ENCODE data around the gene FLVCR1. TPM values are rescaled to one million over a fixed set of nuclear protein-coding genes. Genes with fewer than 3 reads are reported as not detected.

FLVCR1 gene
- total RNA-seq, 1 donor from 2014 or later = 9.3 TPM

DNA sequence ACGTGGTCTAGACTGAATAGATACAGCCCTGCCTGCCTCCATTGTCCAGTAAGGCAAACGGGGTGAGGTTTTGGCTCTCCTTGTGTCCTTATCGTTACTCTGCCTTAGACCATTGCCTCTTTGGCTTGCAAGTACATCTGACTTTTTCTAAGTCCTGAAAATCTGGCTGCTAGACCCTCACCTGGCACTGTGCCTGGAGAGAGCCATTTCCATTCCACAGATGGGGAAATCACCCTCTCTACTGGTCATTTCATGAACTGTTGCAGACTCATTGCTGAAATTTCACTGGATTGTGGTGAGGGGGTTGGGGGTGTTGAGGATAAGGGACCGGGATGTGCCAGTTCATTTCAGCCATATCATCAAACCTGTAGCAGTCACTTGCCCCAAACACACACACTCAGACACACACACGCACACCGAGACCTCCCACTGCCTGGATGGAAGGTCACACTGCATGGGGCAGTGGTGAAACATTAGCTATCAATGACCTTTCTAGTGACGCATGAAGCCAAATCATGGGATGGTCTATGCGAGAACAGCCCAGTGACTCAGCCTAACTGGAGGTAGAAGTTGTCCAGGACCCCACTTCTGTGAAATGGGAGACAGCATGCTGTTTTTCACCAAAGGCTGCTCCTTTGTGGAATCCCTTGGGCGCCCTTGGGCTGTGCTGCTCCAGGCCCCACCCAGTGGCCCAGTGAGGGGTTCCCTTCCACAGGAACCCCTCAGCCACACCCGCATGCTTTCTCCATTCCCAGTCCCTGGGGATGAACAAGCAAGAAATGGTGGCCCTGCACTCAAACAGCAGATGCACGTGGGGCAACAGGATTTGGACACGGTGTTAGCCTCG lies 57.4 kb downstream of the FLVCR1 start:
- DNase-seq (ENCODE audit: low read depth in 2 of 2) = peak; percentile 31 to 62

DNA sequence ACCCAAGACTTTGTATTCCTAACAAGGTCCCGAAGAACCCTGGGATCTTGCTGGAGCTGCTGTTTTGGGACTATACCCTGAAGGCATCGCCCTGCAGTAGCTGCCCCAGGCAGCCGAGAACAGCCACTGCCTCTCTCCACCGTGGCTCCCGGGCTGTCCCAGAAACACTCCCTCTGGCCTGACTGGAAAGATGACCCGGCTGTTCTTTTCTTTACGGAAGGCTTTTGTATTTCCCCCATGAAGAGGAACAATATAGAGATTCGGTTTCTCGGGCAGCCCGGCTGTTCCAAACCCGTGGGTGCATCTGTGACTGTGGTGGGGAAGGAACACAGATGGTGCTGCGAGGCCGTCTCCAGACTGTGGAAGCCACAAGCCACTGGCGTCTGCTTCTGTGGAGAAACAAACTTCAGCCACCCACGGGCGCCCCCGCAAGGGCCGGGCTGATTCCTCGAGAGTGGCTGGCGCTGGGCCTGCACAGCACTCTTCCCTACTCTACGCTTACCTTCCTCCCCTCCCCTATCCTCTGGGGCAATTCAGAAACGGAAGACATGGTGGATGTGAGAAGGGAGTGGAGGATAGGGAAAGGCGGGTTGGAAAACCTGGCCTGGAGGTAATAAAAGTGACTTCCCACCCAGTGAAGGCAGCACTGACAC lies 58.5 kb downstream of the FLVCR1 start:
- peak in 1 of 2 donors; percentile 23 for DNase-seq (ENCODE audit: low read depth in 2 of 2)

DNA sequence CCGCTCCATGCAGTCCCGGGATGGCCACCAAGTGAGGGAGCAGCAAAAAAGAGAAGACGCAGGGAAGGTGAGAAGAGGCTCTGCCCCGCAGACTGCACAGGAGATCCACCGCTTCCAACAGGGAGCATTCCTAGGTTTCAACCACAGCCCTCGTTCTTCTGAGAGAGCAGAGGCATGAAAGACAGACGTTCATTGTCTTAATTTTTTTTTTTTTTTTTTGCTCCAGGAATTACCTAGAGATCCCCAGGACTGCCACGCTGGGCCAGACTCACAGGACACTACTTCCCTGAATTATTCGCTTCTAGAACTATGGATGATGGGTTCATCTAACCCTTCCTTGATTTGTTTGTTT lies 59.0 kb downstream of the FLVCR1 start:
- no peak for DNase-seq (ENCODE audit: low read depth in 2 of 2)

GRCh38 chr1:212917858-212918257 lies 59.8 kb downstream of the FLVCR1 start:
- no peak for DNase-seq (ENCODE audit: low read depth in 2 of 2)

GRCh38 chr1:212918824-212919223 lies 60.7 kb downstream of the FLVCR1 start:
- no peak for DNase-seq (ENCODE audit: low read depth in 2 of 2)

DNA sequence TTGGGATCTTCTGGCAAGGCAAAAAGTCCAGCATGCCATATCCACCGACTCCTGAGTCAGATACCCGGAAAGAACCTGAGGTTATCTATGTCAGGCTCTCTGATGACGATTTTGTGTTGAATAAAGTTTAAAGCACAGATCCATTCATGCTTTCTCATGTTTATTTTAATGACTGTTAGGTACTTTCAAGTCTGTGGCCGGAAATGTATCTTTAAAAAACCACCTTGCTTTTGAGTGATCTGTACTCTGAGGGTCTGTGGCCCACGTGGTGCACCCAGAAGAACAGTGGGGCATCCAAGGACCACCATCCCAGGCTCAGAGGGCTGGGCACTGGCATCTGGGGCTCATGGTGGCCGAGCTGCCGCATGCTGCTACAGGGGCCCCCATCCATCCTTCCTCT lies 62.2 kb downstream of the FLVCR1 start:
- DNase-seq (ENCODE audit: low read depth in 2 of 2) = no peak

GRCh38 chr1:212920896-212921295 lies 62.8 kb downstream of the FLVCR1 start:
- no peak for DNase-seq (ENCODE audit: low read depth in 2 of 2)

DNA sequence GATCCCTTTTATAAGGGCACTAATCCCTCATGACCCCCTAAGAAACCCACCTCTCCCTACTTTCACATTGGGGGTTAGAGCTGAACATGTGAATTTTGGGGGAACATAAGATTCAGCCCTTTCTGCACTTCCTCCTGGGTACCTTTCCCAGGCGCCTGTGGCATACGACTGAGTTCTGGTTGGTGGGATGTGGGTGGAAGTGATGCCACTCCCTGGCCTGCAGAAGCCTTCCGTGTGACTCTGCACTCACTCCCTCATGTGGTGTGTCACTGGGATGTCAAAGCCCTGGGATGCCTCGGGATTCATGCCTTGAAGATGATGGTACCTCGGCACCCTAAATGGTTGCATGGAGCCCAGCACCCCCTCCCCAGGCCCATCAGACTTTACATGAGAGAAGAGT lies 63.9 kb downstream of the FLVCR1 start:
- DNase-seq (ENCODE audit: low read depth in 2 of 2) = no peak

- DNase-seq (ENCODE audit: low read depth in 2 of 2) = no peak
Observed at GRCh38 chr1:212926372-212926771, 68.3 kb downstream of the FLVCR1 start.

GRCh38 chr1:212928323-212929291 lies 70.5 kb downstream of the FLVCR1 start:
- peak in 1 of 2 donors; percentile 13 for DNase-seq (ENCODE audit: low read depth in 2 of 2)

GRCh38 chr1:212930986-212931678 lies 73.1 kb downstream of the FLVCR1 start:
- DNase-seq (ENCODE audit: low read depth in 2 of 2) = no peak

DNA sequence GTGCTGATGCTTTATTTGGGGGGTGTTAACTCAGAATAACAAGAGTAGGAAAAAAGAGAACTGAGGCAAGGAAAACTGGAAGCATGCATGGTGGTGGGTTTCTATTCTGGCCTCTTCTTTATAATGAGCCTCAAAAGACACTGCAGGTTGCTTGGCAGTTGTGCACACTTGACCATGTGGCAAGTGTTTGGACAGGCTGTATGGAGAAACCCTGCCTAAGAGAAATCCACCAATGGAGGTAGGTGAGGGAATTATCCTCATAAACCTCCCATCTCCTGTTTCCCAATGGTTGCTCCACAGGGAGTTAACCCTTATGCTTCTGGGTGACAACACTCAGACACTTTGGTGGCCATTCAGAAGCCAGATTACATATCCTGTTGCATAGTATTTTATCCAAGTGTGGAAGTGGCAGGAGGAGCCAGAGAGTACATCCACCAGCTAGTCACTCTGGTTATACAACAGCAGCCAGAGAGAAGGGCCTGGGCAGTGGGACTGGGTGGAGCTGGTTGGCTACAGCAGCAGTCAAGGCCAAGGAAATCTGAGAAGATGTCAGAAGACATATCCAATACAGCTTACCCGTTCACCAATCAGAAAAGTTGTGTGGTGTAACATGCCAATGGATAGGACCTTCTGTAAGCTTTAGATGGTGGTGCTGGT lies 75.9 kb downstream of the FLVCR1 start:
- DNase-seq (ENCODE audit: low read depth in 2 of 2) = no peak

DNA sequence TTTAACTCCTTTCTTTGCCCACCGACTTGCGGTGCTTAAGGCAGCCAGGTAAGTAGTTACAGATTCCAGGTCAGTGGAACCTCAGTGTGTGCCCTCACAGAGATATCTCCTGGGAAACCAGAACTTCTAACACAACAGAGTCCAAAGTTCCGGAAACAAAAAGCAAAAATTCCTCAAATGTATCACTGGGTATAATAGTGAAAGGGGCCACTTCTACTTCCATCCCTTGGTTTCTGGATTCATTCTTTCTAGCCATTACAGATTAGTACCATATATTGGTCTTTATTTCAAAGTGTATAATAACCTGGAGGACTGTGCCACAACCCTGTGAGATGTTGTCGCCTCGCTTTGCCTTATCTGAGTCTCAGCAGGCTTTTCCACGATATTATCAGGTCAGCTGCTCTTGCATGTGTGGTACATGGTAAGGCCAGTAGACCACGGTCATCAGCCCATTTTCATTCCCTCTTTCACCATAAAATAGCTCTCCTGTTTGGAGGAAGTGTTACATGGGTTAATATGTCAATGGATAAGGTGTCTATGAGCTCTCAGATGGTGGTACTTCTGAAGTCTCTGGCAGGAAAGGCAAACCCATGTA lies 77.4 kb downstream of the FLVCR1 start:
- no peak for DNase-seq (ENCODE audit: low read depth in 2 of 2)

DNA sequence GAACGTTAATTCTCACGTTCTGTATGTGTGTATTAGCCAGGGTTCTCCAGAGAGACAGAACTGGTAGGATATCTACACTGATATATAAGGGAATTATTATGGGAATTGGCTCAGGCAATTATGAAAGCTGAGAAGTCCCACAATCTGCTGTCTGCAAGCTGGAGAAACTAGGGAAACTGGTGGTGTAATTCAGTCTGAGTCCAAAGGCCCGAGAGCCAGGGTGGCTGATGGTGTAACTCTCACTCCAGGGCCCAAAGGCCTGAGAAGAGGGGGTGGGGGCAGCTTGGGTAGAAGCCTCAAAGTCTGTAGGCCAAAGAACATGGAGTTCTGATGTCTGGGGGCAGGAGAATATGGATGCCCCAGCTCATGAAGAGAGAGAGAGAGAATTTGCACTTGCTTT lies 79.0 kb downstream of the FLVCR1 start:
- no peak for DNase-seq (ENCODE audit: low read depth in 2 of 2)

- no peak for DNase-seq (ENCODE audit: low read depth in 2 of 2)
Observed at GRCh38 chr1:212938846-212939245, 80.8 kb downstream of the FLVCR1 start.

GRCh38 chr1:212941452-212941851 lies 83.4 kb downstream of the FLVCR1 start:
- DNase-seq (ENCODE audit: low read depth in 2 of 2) = no peak

DNA sequence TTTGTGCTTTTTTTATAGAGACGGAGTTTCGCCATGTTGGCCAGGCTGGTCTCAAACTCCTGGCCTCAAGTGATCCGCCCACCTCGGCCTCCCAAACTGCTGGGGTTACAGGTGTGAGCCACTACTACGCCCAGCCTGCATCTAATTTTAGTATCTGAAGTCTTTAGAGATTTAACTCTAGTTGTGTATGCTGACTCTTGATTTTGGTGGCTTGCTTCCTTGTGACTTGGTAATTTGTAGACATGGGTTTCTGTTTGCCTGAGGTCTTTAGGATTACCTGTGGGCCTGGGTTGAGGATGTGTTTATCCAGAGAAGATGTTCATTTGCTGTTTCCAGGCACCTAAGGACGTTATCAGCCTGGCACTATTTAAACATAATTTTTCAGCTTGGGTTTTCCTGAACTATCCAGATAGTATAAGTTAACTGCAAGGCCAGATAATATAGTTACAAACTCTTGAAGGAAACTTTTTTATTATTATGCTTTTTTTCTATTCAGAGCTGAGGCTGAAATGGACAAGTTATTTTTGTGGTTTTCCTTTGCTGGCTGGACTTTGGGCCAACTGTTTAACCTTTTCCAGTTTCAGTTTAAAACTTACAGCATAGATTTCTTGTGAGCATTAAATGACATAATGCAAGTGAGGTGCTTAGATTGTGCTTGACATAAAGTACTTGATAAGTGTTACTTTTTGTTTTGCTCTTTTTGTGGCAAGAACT lies 84.8 kb downstream of the FLVCR1 start:
- no peak for DNase-seq (ENCODE audit: low read depth in 2 of 2)

- no peak for DNase-seq (ENCODE audit: low read depth in 2 of 2)
Observed at GRCh38 chr1:212943393-212943710, 85.3 kb downstream of the FLVCR1 start.

GRCh38 chr1:212944229-212944901 lies 86.3 kb downstream of the FLVCR1 start:
- DNase-seq (ENCODE audit: low read depth in 2 of 2) = no peak

Measured in lung microvascular endothelial cell (primary cell).